ENCODE results near the gene ATP2C1. TPM values are rescaled to one million over a fixed set of nuclear protein-coding genes. Genes with fewer than 3 reads are reported as not detected.

ATP2C1 gene
- total and polyA plus RNA-seq, 12 donors = 27.5 to 78.8 (median 58.4) TPM

GRCh38 chr3:130866327-130866726 is 27.6 kb upstream of the ATP2C1 start:
- Histone ChIP-seq H3K9me3 (no peaks in the 10 kb centered on the region), H3K36me3 (no peaks in the 10 kb centered on the region), H3K4me3 (no peak overlapping the region), H3K27me3 (no peaks in the 10 kb centered on the region), H3K27ac (no peak overlapping the region), H3K4me1 (no peaks in the 10 kb centered on the region)
- TF ChIP-seq, protein P1, sequence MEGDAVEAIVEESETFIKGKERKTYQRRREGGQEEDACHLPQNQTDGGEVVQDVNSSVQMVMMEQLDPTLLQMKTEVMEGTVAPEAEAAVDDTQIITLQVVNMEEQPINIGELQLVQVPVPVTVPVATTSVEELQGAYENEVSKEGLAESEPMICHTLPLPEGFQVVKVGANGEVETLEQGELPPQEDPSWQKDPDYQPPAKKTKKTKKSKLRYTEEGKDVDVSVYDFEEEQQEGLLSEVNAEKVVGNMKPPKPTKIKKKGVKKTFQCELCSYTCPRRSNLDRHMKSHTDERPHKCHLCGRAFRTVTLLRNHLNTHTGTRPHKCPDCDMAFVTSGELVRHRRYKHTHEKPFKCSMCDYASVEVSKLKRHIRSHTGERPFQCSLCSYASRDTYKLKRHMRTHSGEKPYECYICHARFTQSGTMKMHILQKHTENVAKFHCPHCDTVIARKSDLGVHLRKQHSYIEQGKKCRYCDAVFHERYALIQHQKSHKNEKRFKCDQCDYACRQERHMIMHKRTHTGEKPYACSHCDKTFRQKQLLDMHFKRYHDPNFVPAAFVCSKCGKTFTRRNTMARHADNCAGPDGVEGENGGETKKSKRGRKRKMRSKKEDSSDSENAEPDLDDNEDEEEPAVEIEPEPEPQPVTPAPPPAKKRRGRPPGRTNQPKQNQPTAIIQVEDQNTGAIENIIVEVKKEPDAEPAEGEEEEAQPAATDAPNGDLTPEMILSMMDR (IDR thresholded peaks at IDR 0.05) = no peak
- no peak for DNase-seq
- intact Hi-C loops (cut with DNase I) = no loop called here
- no peak for ATAC-seq

GRCh38 chr3:130870423-130870822 is 23.5 kb upstream of the ATP2C1 start:
- no peak overlapping the region for H3K27ac ChIP-seq
- DNase-seq (no peak), ATAC-seq (no peak)
- no peak overlapping the region for H3K4me3 ChIP-seq
- H3K36me3 ChIP-seq = no peaks in the 10 kb centered on the region
- H3K4me1 ChIP-seq = no peaks in the 10 kb centered on the region
- TF ChIP-seq, protein P1 (IDR thresholded peaks at IDR 0.05) = no peak
- H3K27me3 ChIP-seq = no peaks in the 10 kb centered on the region
- no peaks in the 10 kb centered on the region for H3K9me3 ChIP-seq
- intact Hi-C loops (cut with DNase I) = no loop called here
- 66 to 68% methylated on average over 1 of the region's 1 CpG for WGBS, 2 donors

DNA sequence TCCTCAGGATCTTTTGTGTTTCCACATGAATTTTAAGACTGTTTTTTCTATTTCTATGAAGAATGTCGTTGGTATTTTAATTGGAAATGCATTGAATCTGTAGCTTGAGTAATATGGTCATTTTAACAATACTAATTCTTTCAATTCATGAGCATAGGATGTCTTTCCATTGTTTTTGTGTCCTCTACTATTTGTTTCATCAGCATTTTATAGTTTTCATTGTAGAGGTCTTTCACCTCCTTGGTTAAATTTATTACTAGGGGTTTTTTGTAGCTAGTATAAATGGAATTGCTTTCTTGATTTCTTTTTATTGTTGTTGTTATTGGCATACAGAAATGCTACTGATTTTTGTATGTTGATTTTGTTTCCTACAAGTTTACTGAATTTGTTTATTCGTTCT is 17.3 kb upstream of the ATP2C1 start:
- Histone ChIP-seq H3K4me3 (no peak overlapping the region), H3K27ac (no peak overlapping the region), H3K27me3 (no peaks in the 10 kb centered on the region), H3K9me3 (peaks cover 0 to 35% (median 17%) of the 10 kb centered on the region in 11 donors), H3K4me1 (no peaks in the 10 kb centered on the region), H3K36me3 (no peaks in the 10 kb centered on the region)
- intact Hi-C loops (cut with DNase I) = no loop called here
- TF ChIP-seq, protein P1 (IDR thresholded peaks at IDR 0.05) = no peak
- DNase-seq (no peak), ATAC-seq (no peak)
- WGBS, 2 donors = 63 to 68% methylated on average over 2 of the region's 2 CpGs

DNA sequence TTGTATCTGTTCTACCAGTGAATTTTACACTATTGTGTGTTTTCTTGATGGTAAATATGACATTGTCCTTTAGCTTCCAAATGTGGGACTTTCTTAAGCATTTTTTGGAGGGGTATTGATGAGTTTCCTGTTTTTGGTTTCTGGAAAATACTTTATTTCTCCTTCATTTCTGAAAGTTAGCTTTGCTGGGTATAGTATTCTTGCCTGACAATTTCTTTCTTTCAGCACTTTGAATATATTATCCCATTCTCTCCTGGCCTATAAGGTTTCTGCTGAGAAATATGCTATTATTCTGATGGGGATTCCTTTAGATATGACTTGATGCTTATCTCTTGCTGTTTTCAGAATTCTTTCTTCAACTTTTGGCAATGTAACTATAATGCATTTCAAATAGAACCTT is 15.4 kb upstream of the ATP2C1 start:
- no peak for DNase-seq

More for the DNA sequence above, 15.4 kb upstream of the ATP2C1 start:
- Histone ChIP-seq H3K4me3 (no peak overlapping the region), H3K27me3 (no peaks in the 10 kb centered on the region), H3K9me3 (peaks cover 0 to 46% (median 17%) of the 10 kb centered on the region in 11 donors), H3K27ac (no peak overlapping the region), H3K4me1 (no peaks in the 10 kb centered on the region), H3K36me3 (no peaks in the 10 kb centered on the region)
- intact Hi-C loops (cut with DNase I) = no loop called here
- TF ChIP-seq, protein P1 (IDR thresholded peaks at IDR 0.05) = no peak
- no peak for ATAC-seq
